ENCODE data around the gene PLEKHG3. TPM values are rescaled to one million over a fixed set of nuclear protein-coding genes. Genes with fewer than 3 reads are reported as not detected.

The PLEKHG3 gene
- polyA plus RNA-seq, 1 donor (not counting 4 experiments of a cell fraction or from before 2014, with no cell fraction given) = 71.0 TPM

- Histone ChIP-seq H3K27me3 (ENCODE audit: control insufficient read depth, extremely low read depth, insufficient read depth, low read length) (no peaks in the 10 kb centered on the region), H3K4me2 (ENCODE audit: control insufficient read depth, extremely low read depth, insufficient read depth, low read depth, low read length) (no peak overlapping the region), H2AFZ (ENCODE audit: control insufficient read depth, low read length) (no peak overlapping the region), H3K27ac (ENCODE audit: control insufficient read depth, insufficient read depth, low read length) (no peak overlapping the region), H4K20me1 (ENCODE audit: control insufficient read depth, extremely low read depth, insufficient read depth, low read length) (no peaks in the 10 kb centered on the region), H3K9me1 (ENCODE audit: control insufficient read depth, extremely low read depth, insufficient read depth, low read length) (no peaks in the 10 kb centered on the region), H3K36me3 (ENCODE audit: control insufficient read depth in 2 of 2, extremely low read depth in 1 of 2, insufficient read depth in 2 of 2, low read length in 2 of 2) (no peaks in the 10 kb centered on the region), H3K9ac (ENCODE audit: control insufficient read depth, extremely low read depth, insufficient read depth, low read length) (peak overlapping the region; percentile 3), H3K4me3 (ENCODE audit: control insufficient read depth in 2 of 3, extremely low read depth in 1 of 3, insufficient read depth in 2 of 3, low read depth in 1 of 3, low read length in 3 of 3) (no peak overlapping the region), H3K4me1 (ENCODE audit: control insufficient read depth, extremely low read depth, insufficient read depth, low read length) (peaks cover 70% of the 10 kb centered on the region), H3K79me2 (ENCODE audit: control insufficient read depth, insufficient read depth, low read length) (no peaks in the 10 kb centered on the region), H3K9me3 (ENCODE audit: control insufficient read depth, low read depth, low read length) (no peaks in the 10 kb centered on the region)
- TF ChIP-seq EZH2 (IDR thresholded peaks at IDR 0.05; ENCODE audit: low read length) (no peak), CTCF (optimal IDR thresholded peaks at IDR 0.05 in 1 of 3, IDR thresholded peaks at IDR 0.05 in 1 of 3, conservative IDR thresholded peaks at IDR 0.05 in 1 of 3; ENCODE audit: extremely low read depth in 1 of 3, insufficient read depth in 2 of 3, low read length in 3 of 3) (no peak)
- DNase-seq (ENCODE audit: low read depth, low spot score) (no peak), FAIRE-seq (no peak)
- dilution Hi-C loops (cut with MboI; ENCODE audit: extremely low pct_ligation_motif_present, low sequenced_read_pairs) = no loop called here
Measured at GRCh38 chr14:64763085-64763782, 59.0 kb downstream of the PLEKHG3 start.

DNA sequence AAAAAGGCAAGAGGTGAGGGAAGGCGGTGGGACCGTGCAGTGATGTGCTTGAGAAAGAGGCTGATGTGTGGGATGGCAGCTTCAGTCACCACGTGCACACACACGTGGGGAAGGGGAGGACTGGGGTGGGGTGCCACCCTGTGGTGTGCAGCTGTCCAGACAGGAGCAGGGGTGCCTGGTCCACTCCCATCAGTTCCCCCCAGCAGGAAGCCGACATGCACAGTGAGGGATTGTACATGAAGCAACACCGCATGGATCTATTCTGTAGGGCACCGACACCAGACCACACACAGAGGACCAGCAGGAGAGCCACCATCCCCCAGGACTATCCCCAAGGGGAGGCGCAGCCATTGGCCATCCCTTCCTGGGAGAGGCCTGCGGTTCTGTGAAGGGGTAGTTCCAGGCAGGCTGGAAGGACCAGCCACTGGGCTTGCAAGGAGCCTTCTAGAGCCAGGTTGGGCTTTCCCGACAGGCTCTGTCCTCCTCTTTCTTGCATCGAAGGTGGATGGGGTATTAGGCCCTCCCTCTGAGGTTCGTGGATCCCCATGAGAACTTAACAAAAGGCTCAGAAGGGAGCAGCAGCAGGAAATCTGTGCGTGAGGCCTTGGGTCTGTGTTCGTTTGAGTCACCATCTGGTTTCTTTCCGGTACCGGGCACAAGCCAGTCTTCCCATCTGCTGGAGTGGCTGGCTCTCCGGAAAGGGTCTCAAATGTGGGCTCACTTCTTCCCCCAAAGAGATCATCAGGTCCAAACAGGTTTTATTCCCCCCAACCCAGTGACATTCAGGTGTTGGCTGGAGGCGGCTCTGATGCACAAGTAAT lies 59.8 kb downstream of the PLEKHG3 start:
- no peaks in the 10 kb centered on the region for H3K9me1 ChIP-seq (ENCODE audit: control insufficient read depth, extremely low read depth, insufficient read depth, low read length)
- H3K4me2 ChIP-seq (ENCODE audit: control insufficient read depth, extremely low read depth, insufficient read depth, low read depth, low read length) = no peak overlapping the region
- no peak for DNase-seq (ENCODE audit: low read depth, low spot score)
- H3K79me2 ChIP-seq (ENCODE audit: control insufficient read depth, insufficient read depth, low read length) = no peaks in the 10 kb centered on the region
- dilution Hi-C loops (cut with MboI; ENCODE audit: extremely low pct_ligation_motif_present, low sequenced_read_pairs) = no loop called here
- no peak overlapping the region for H3K4me3 ChIP-seq (ENCODE audit: control insufficient read depth in 2 of 3, extremely low read depth in 1 of 3, insufficient read depth in 2 of 3, low read depth in 1 of 3, low read length in 3 of 3)
- TF ChIP-seq EZH2 (IDR thresholded peaks at IDR 0.05; ENCODE audit: low read length) (no peak), CTCF (optimal IDR thresholded peaks at IDR 0.05 in 1 of 3, IDR thresholded peaks at IDR 0.05 in 1 of 3, conservative IDR thresholded peaks at IDR 0.05 in 1 of 3; ENCODE audit: extremely low read depth in 1 of 3, insufficient read depth in 2 of 3, low read length in 3 of 3) (no peak)
- no peak for FAIRE-seq
- H4K20me1 ChIP-seq (ENCODE audit: control insufficient read depth, extremely low read depth, insufficient read depth, low read length) = no peaks in the 10 kb centered on the region
- no peak overlapping the region for H2AFZ ChIP-seq (ENCODE audit: control insufficient read depth, low read length)
- no peaks in the 10 kb centered on the region for H3K36me3 ChIP-seq (ENCODE audit: control insufficient read depth in 2 of 2, extremely low read depth in 1 of 2, insufficient read depth in 2 of 2, low read length in 2 of 2)
- no peaks in the 10 kb centered on the region for H3K9me3 ChIP-seq (ENCODE audit: control insufficient read depth, low read depth, low read length)
- no peaks in the 10 kb centered on the region for H3K27me3 ChIP-seq (ENCODE audit: control insufficient read depth, extremely low read depth, insufficient read depth, low read length)
- peaks cover 62% of the 10 kb centered on the region for H3K4me1 ChIP-seq (ENCODE audit: control insufficient read depth, extremely low read depth, insufficient read depth, low read length)
- no peak overlapping the region for H3K9ac ChIP-seq (ENCODE audit: control insufficient read depth, extremely low read depth, insufficient read depth, low read length)
- H3K27ac ChIP-seq (ENCODE audit: control insufficient read depth, insufficient read depth, low read length) = no peak overlapping the region

Measured in keratinocyte (primary cell).